Upper lobe of left lung (tissue), 4 donors: Measurements from ENCODE around the gene PILRA.

Source experiments
- CTCF ChIP-seq, 6 experiments: fragments of 450-650 bp in 4 of 6; fragments of 200-600 bp in 2 of 6; sonication (generic) in 2 of 6; IDR thresholded peaks; one replicate each; pipeline ENCODE4 v1.5.1; 2016 to 2019; ENCODE audit warnings: antibody characterized with exemption in 6 of 6
- EP300 ChIP-seq, 4 donors: sonication (generic); formaldehyde crosslinking; IDR thresholded peaks; one replicate each; pipeline ENCODE4 v1.5.1; 2017; ENCODE audit warnings: antibody characterized with exemption in 4 of 4, control low read depth in 2 of 4
- POLR2A ChIP-seq, 4 donors: fragments of 450-650 bp; IDR thresholded peaks; one replicate each; pipeline ENCODE4 v1.5.1; 2016 to 2017; ENCODE audit warnings: antibody characterized with exemption in 4 of 4, mild to moderate bottlenecking in 2 of 4

- TF ChIP-seq CTCF (IDR thresholded peaks at IDR 0.05), result no peak
- no peak for TF ChIP-seq POLR2A (IDR thresholded peaks at IDR 0.05)
- TF ChIP-seq EP300 (IDR thresholded peaks at IDR 0.05), result no peak
These were observed 58.0 kb downstream of the PILRA start for GRCh38 chr7:100431286-100431735.
